HepG2 (cell line): ENCODE results near the gene PDIK1L. TPM values are rescaled to one million over a fixed set of nuclear protein-coding genes. Genes with fewer than 3 reads are reported as not detected.
A peak's percentile ranks its signal among the peaks of the same experiment; 100 is the strongest.

ENCODE experiments used
- ATAC-seq: fragments of 200-7000 bp; cut with Tn5 transposase; 3 replicates; pipeline ENCODE4 v1.9.1; 2020; ENCODE audit warnings: mild to moderate bottlenecking, moderate library complexity
- BruUV-seq: library from RNA; stranded (reverse); fragments of 400-500 nt; replicated peaks from 2 replicates; lab custom pipeline; 2021; lab: Mats Ljungman, UMichigan
- CTCF ChIA-PET: fragments of 300-600 bp; formaldehyde crosslinking; extraction: SDS; loops from one replicate; lab custom pipeline; 2021; ENCODE audit warnings: low total read pairs, inconsistent platforms, low intra/inter-chr PET ratio; lab: Yijun Ruan, JAX
- POLR2A ChIA-PET: fragments of 350-600 bp; sonication (Branson Sonifier 250); formaldehyde crosslinking; loops from one replicate; lab custom pipeline; 2020; ENCODE audit warnings: antibody characterized with exemption, inconsistent platforms; lab: Yijun Ruan, JAX
- DNase-seq: peaks from one replicate; pipeline ENCODE4 v3.0.0-alpha.2; 2015; ENCODE audit warnings: low spot score
- FAIRE-seq: peaks from 3 replicates; lab custom pipeline; 2011; peaks lifted over from hg19 to GRCh38; lab: Jason Lieb, UNC
- H2AFZ ChIP-seq: one replicate; pipeline ENCODE4 v1.6.1; 2011; ENCODE audit warnings: low read length, inconsistent platforms
- H3K27ac ChIP-seq: fragments of 300-600 bp; 3 replicates; pipeline ENCODE4 v1.8.0; 2011; ENCODE audit warnings: mixed run types, mild to moderate bottlenecking, mixed read lengths, low read length, inconsistent platforms; ENCODE audit not compliant: insufficient read depth; ENCODE audit errors: extremely low read length
- H3K27me3 ChIP-seq, 2 experiments: fragments of 200-600 bp in 1 of 2; 2 replicates in 1 of 2; 3 replicates in 1 of 2; pipeline versions ENCODE4 v1.6.0 to v1.8.0; 2011; ENCODE audit warnings: low read length in 2 of 2, mild to moderate bottlenecking in 2 of 2, moderate library complexity in 2 of 2, inconsistent platforms in 1 of 2; ENCODE audit not compliant: insufficient read depth in 2 of 2, control insufficient read depth in 1 of 2
- H3K36me3 ChIP-seq, 2 experiments: fragments of 200-600 bp in 1 of 2; replicated peaks in 1 of 2; 2 replicates in 1 of 2; 3 replicates in 1 of 2; pipeline versions ENCODE4 v1.5.1 to v1.8.0; 2011; ENCODE audit warnings: low read length in 2 of 2, inconsistent platforms in 1 of 2; ENCODE audit not compliant: insufficient read depth in 2 of 2, control insufficient read depth in 1 of 2
- H3K4me1 ChIP-seq: 2 replicates; pipeline ENCODE4 v1.5.1; 2012; ENCODE audit warnings: low read length, inconsistent platforms; ENCODE audit not compliant: insufficient read depth
- H3K4me2 ChIP-seq: 2 replicates; pipeline ENCODE4 v1.6.0; 2011; ENCODE audit warnings: low read depth, low read length, inconsistent platforms
- H3K4me3 ChIP-seq, 3 experiments: fragments of 200-600 bp in 1 of 3; sonication (generic), shearing (Covaris generic) in 1 of 3; replicated peaks in 1 of 3; 2 replicates each; pipeline ENCODE4 v1.5.1; 2011 to 2016; ENCODE audit warnings: low read length in 3 of 3, inconsistent platforms in 2 of 3, low read depth in 2 of 3, mild to moderate bottlenecking in 2 of 3, control low read depth in 1 of 3, mixed read lengths in 1 of 3; ENCODE audit not compliant: insufficient read depth in 1 of 3
- H3K79me2 ChIP-seq: one replicate; pipeline ENCODE4 v1.6.1; 2011; ENCODE audit warnings: low read length, inconsistent platforms; ENCODE audit not compliant: insufficient read depth
- H3K9ac ChIP-seq: 2 replicates; pipeline ENCODE4 v1.6.0; 2011; ENCODE audit warnings: mild to moderate bottlenecking, low read depth, low read length, inconsistent platforms; ENCODE audit not compliant: insufficient read depth
- H3K9me3 ChIP-seq: 2 replicates; pipeline ENCODE4 v1.5.1; 2012; ENCODE audit warnings: mild to moderate bottlenecking, low read length
- H4K20me1 ChIP-seq: 2 replicates; pipeline ENCODE4 v1.6.0; 2011; ENCODE audit warnings: inconsistent platforms, mild to moderate bottlenecking, low read length, moderate library complexity; ENCODE audit not compliant: insufficient read depth
- ERF ChIP-seq: IDR thresholded peaks from 2 replicates; pipeline ENCODE4 v1.6.1; 2018; ENCODE audit warnings: missing biosample characterization, missing genetic modification reagents
- NCOA2 ChIP-seq: sonication (generic); formaldehyde crosslinking; IDR thresholded peaks from 2 replicates; pipeline ENCODE4 v1.8.0; 2022; ENCODE audit warnings: inconsistent platforms
- PHF21A ChIP-seq: sonication (generic); formaldehyde crosslinking; IDR thresholded peaks from 2 replicates; pipeline ENCODE4 v1.5.0; 2020; ENCODE audit warnings: mild to moderate bottlenecking, missing genetic modification reagents
- ZNF207 ChIP-seq: fragments of 450-650 bp; IDR thresholded peaks from 2 replicates; pipeline ENCODE4 v1.6.1; 2016; ENCODE audit warnings: antibody characterized with exemption, borderline replicate concordance
- WGBS: methylation state at CpG from one replicate; pipeline ENCODE4 v1.1.6; 2017; ENCODE audit warnings: low lambda C conversion rate; 5-methylcytosine and 5-hydroxymethylcytosine counted together
- in situ Hi-C: cut with HindIII; loops from 2 replicates; pipeline ENCODE4 v1.10.0; 2017; ENCODE audit warnings: low pct_unique_long_range_greater_than_20kb; ENCODE audit not compliant: extremely low pct_ligation_motif_present
- intact Hi-C: fragments of 100-400 bp; cut with micrococcal nuclease; formaldehyde crosslinking; loops from one replicate; pipeline ENCODE4 v1.10.0; 2022; ENCODE audit not compliant: unreplicated experiment
- polyA plus RNA-seq, 8 experiments: library from polyadenylated mRNA; depleted of rRNA in 3 of 8; stranded (reverse) in 7 of 8; unstranded in 1 of 8; fragments of >200 nt; fragmentation: Illumina TruSeq in 4 of 8; extraction: Trizol in 4 of 8; gene quantifications; 2 replicates each; pipeline versions ENCODE4 v1.2.1 to v1.2.3, GENCODE V29; 2011 to 2016; ENCODE audit warnings: low read depth in 4 of 8, missing spikeins in 1 of 8, mixed read lengths in 1 of 8; ENCODE audit not compliant: insufficient read depth in 1 of 8
- total RNA-seq, 5 experiments: library from RNA; depleted of rRNA; stranded (reverse); fragments of >200 nt; fragmentation: Illumina TruSeq; extraction: Trizol; gene quantifications; 2 replicates each; pipeline ENCODE4 v1.2.3, GENCODE V29; 2016; ENCODE audit warnings: low read depth in 1 of 5
- TF ChIP-seq, protein P1 (sequence below): sonication (generic); formaldehyde crosslinking; IDR thresholded peaks from 2 replicates; pipeline ENCODE4 v1.4.0; 2020; ENCODE audit warnings: missing genetic modification reagents
- TF ChIP-seq, protein P2 (sequence below): sonication (generic); formaldehyde crosslinking; IDR thresholded peaks from 2 replicates; pipeline ENCODE4 v1.9.0; 2021; ENCODE audit warnings: missing genetic modification reagents, borderline replicate concordance
- TF ChIP-seq, protein P3 (sequence below): fragments of 450-650 bp; IDR thresholded peaks from 2 replicates; pipeline ENCODE4 v1.6.1; 2017; ENCODE audit warnings: mild to moderate bottlenecking
- TF ChIP-seq, protein P4 (sequence below): sonication (generic); formaldehyde crosslinking; IDR thresholded peaks from 2 replicates; pipeline ENCODE4 v1.8.1; 2023; ENCODE audit warnings: missing genetic modification reagents, mild to moderate bottlenecking, borderline replicate concordance
- TF ChIP-seq, protein P5 (sequence below): sonication (generic); formaldehyde crosslinking; IDR thresholded peaks from 2 replicates; pipeline ENCODE4 v1.8.1; 2023; ENCODE audit warnings: mild to moderate bottlenecking, moderate library complexity, missing genetic modification reagents

The PDIK1L gene
- total and polyA plus RNA-seq, 2 of the 13 experiments (the other 11 are each of a cell fraction or from before 2014, with no cell fraction given), result 1.9 to 4.6 TPM

DNA sequence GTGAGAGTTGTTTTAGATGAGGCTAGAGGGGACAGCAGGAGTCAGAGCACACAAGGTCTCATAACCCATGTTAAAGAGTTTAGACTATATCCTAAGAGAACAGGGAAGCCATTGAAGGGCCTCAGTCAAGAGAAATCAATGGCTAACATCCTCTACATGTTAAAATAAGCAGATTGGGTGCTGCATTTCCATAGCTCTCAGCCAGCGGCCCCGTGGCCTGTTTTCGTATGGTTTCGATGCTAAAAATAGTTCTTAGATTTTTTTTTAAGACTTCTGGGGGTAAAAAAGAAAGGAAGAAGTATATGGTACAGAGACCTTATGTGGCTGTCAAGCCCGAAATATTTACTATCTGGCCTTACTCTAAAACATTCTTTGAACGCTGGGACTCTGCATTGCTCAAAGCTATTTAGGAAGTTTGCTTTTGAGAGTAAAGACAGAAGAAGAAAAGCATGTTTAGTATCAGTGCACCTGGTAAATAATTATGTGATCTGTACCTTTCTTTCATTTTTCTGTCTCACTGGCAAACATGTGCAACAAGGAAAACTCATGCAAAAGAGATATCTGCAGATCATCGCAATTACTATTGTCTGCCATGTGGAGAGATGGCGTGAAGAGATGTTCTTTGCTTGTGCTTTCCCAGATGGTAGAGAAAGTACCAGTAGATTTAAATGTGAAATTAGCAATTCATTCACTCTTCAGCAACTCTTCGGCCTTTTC, 8.4 kb downstream of the PDIK1L start (continued):
- TF ChIP-seq, protein P1, sequence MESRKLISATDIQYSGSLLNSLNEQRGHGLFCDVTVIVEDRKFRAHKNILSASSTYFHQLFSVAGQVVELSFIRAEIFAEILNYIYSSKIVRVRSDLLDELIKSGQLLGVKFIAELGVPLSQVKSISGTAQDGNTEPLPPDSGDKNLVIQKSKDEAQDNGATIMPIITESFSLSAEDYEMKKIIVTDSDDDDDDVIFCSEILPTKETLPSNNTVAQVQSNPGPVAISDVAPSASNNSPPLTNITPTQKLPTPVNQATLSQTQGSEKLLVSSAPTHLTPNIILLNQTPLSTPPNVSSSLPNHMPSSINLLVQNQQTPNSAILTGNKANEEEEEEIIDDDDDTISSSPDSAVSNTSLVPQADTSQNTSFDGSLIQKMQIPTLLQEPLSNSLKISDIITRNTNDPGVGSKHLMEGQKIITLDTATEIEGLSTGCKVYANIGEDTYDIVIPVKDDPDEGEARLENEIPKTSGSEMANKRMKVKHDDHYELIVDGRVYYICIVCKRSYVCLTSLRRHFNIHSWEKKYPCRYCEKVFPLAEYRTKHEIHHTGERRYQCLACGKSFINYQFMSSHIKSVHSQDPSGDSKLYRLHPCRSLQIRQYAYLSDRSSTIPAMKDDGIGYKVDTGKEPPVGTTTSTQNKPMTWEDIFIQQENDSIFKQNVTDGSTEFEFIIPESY (CRISPR knock-in tag), result no peak
- TF ChIP-seq, all 625 proteins: peak for 0

DNA sequence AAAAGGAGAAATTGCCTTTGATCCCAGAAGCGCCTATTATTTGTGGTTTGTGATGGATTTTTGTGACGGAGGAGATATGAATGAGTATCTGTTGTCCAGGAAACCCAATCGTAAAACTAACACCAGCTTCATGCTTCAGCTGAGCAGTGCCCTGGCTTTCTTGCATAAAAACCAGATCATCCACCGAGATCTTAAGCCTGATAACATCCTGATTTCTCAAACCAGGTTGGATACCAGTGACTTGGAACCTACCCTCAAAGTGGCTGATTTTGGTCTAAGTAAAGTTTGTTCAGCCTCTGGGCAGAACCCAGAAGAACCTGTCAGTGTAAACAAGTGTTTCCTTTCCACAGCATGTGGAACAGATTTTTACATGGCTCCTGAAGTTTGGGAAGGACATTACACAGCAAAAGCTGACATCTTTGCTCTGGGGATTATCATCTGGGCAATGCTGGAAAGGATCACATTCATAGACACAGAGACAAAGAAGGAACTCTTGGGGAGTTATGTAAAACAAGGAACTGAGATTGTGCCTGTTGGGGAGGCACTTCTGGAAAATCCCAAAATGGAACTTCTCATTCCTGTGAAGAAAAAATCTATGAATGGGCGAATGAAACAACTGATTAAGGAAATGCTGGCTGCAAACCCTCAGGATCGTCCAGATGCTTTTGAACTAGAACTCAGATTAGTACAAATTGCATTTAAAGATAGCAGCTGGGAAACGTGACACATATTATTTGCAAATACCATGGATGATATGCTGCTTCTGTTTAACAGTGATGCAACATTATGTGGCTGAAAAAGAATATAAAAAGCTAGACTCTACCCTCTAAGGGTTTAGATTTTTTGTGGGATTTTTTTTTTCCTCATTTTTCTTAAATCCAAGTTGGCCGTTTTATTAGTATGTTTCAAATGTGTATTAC, 10.5 kb downstream of the PDIK1L start:
- no peak for FAIRE-seq
- H3K36me3 ChIP-seq, result peaks cover 2 to 5% of the 10 kb centered on the region in 2 experiments
- no peaks in the 10 kb centered on the region for H3K79me2 ChIP-seq
- CTCF ChIA-PET, result no interaction called here
- no peak overlapping the region for H3K4me2 ChIP-seq
- TF ChIP-seq PHF21A (CRISPR knock-in tag) (no peak), NCOA2 (CRISPR knock-in tag) (no peak), ZNF207 (no peak), ERF (no peak)
- TF ChIP-seq, protein P2, sequence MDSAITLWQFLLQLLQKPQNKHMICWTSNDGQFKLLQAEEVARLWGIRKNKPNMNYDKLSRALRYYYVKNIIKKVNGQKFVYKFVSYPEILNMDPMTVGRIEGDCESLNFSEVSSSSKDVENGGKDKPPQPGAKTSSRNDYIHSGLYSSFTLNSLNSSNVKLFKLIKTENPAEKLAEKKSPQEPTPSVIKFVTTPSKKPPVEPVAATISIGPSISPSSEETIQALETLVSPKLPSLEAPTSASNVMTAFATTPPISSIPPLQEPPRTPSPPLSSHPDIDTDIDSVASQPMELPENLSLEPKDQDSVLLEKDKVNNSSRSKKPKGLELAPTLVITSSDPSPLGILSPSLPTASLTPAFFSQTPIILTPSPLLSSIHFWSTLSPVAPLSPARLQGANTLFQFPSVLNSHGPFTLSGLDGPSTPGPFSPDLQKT, result no peak
- TF ChIP-seq, protein P3, sequence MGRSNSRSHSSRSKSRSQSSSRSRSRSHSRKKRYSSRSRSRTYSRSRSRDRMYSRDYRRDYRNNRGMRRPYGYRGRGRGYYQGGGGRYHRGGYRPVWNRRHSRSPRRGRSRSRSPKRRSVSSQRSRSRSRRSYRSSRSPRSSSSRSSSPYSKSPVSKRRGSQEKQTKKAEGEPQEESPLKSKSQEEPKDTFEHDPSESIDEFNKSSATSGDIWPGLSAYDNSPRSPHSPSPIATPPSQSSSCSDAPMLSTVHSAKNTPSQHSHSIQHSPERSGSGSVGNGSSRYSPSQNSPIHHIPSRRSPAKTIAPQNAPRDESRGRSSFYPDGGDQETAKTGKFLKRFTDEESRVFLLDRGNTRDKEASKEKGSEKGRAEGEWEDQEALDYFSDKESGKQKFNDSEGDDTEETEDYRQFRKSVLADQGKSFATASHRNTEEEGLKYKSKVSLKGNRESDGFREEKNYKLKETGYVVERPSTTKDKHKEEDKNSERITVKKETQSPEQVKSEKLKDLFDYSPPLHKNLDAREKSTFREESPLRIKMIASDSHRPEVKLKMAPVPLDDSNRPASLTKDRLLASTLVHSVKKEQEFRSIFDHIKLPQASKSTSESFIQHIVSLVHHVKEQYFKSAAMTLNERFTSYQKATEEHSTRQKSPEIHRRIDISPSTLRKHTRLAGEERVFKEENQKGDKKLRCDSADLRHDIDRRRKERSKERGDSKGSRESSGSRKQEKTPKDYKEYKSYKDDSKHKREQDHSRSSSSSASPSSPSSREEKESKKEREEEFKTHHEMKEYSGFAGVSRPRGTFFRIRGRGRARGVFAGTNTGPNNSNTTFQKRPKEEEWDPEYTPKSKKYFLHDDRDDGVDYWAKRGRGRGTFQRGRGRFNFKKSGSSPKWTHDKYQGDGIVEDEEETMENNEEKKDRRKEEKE, result no peak
- TF ChIP-seq, protein P4, sequence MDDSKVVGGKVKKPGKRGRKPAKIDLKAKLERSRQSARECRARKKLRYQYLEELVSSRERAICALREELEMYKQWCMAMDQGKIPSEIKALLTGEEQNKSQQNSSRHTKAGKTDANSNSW (CRISPR knock-in tag), result no peak
- TF ChIP-seq, protein P5, sequence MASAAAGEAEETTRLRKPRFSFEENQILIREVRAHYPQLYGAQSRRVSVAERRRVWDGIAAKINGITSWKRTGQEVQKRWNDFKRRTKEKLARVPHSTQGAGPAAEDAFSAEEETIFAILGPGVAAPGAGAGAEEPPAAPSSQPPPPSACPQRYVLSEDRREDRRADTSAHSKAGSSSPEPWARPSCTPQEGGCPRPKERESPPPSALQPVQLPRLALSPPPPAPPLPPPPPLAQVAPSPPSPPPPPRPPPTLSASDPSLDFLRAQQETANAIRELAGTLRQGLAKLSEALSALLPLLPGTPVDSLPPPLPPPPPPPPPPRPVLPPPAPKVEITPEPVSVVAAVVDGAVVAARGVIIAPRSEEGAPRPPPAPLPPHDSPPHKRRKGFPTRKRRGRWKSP (CRISPR knock-in tag), result no peak
- no peaks in the 10 kb centered on the region for H4K20me1 ChIP-seq
- no peaks in the 10 kb centered on the region; a peak in 1 of 5 replicates for H3K27me3 ChIP-seq
- peaks cover under 1% of the 10 kb centered on the region; the same call in 1 of the 2 replicates for H3K4me1 ChIP-seq
- intact Hi-C loops (no loop called here), in situ Hi-C loops (no loop called here)
- no peak overlapping the region for H3K4me3 ChIP-seq
- no peaks in the 10 kb centered on the region for H3K9me3 ChIP-seq
- H3K9ac ChIP-seq, result no peak overlapping the region
- H2AFZ ChIP-seq, result no peak overlapping the region
- H3K27ac ChIP-seq, result no peak overlapping the region
- ATAC-seq, result no peak
- WGBS, result 93% methylated on average over 8 of the region's 8 CpGs
- TSS peak; percentile 25 for BruUV-seq
- DNase-seq, result no peak
- POLR2A ChIA-PET, result no interaction called here
